ENCODE measurements around the gene LLGL2. TPM values are rescaled to one million over a fixed set of nuclear protein-coding genes. Genes with fewer than 3 reads are reported as not detected.

LLGL2 gene
- total and polyA plus RNA-seq, 5 experiments from 2014 or later, result 13.4 to 30.6 (median 21.8) TPM

DNA sequence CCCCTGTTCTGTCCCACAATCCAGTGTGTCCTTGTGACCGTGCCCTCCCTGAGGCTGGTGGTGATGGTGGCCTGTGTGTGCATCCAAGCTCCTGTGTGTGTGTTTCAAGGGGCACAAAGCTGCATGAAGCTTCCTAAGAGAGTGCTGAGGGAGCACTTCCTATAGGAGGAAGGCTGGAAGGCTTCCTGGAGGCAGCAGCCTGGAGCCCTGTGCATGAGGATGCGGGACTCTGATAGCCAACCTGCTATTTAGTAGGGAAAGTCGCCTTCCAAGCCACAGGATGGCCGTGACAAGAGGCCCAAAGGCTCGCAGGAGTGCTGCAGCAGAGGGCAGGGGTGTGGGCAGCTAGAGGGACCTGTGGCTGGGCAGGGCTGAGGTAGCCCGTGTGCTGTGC lies 70.4 kb downstream of the LLGL2 start:
- Mint-ChIP-seq H3K27me3 (no peaks in the 10 kb centered on the region), H3K4me3 (no peak overlapping the region), H3K9me3 (no peaks in the 10 kb centered on the region), H3K27ac (peak overlapping the region in 1 of 10 donors; percentile 29), H3K36me3 (no peaks in the 10 kb centered on the region), H3K4me1 (peaks cover 2 to 6% (median 4%) of the 10 kb centered on the region in 4 donors)
- POLR2A ChIA-PET, result interaction anchor here (0.6 to 1.0 kb wide), 2 partner anchors 37 to 417 kb away, joined by 3 to 5 read pairs; no protein-coding TSS in a partner anchor
- ATAC-seq, result no peak
- no peak for DNase-seq

DNA sequence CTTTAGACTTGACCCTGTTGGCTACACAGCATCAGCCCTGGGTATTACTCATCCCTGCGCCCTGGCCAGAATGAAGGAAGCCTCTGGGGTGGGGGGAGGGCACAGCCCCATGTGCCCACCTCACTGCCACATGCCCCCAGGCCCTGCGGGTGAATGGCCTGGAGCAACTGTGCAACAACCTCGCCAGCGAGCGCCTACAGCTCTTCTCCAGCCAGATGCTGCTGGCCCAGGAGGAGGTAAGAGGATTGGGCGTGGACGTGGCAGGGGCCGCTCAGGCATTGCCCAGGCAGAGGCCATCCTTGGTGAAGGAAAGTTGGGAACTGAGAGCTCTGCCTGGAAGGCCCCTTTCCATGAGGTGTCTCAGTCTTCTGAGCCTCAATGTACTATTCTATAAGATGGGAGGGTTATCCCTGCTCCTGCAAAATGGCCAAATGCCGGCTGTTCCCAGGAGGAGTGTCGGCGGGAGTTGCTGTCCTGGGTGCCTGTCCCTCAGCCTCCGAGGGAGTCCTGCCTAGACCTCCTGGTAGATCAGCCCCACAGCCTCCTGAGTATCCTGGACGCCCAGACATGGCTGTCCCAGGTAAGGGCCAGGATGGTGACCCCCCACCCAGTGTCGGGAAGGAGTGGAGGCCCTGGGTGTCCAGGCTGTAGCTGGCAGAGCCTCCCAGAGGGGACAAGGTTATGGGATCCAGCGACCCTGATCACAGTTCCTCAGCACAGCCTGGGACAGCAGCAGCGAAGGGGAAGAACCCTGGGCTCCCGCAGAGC lies 71.0 kb downstream of the LLGL2 start:
- Mint-ChIP-seq H3K36me3 (no peaks in the 10 kb centered on the region), H3K9me3 (no peaks in the 10 kb centered on the region), H3K4me3 (no peak overlapping the region), H3K4me1 (peaks cover 0 to 4% (median 2%) of the 10 kb centered on the region in 4 donors), H3K27me3 (no peaks in the 10 kb centered on the region), H3K27ac (peak overlapping the region in 1 of 10 donors; percentile 65)
- ATAC-seq, result no peak
- DNase-seq, result no peak
- POLR2A ChIA-PET, result interaction anchor here (0.6 to 1.0 kb wide), 3 partner anchors 36 to 417 kb away, joined by 3 to 5 read pairs (median 3); no protein-coding TSS in a partner anchor

DNA sequence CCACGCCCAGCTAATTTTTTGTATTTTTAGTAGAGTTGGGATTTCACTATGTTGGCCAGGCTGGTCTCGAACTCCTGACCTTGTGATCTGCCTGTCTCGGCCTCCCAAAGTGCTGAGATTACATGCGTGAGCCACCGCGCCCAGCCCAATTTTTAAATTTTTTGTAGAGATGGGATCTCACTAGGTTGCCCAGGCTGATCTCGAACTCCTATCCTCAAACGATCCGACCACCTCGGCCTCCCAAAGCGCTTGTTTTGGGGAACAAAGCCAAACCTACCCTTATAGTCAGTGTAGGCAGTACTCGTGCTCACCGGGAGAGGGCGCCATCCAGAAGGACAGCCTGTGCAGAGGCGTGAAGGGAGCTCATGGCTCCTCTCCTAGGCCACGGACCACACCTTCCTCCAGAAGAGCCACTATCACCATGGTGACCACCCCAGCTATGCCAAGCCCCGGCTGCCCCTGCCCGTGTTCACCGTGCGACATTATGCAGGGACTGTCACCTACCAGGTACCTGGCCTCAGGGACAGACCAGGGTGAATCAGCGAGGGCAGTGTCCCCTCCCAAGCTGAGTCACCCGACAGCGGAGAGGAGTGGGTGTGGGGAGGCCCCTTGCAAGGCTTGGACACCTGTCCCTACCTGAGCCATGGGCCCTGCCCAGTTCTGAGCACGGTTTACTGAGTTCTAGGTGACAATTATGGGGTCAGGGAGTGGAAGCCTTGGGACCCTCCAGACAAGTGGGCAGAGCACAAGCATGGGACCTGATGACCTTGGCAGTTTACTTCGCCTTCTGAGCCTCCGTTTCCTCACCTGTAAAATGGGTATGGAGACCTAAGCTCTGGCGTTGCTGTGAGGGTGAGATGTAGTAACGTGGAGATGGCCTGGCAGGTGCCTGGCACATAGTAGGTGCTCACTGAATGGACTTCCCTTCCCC lies 75.8 kb downstream of the LLGL2 start:
- DNase-seq (peak; percentile 22 to 77 (median 53)), ATAC-seq (peak; percentile 84 to 86)
- Mint-ChIP-seq H3K9me3 (no peaks in the 10 kb centered on the region), H3K27me3 (no peaks in the 10 kb centered on the region), H3K27ac (peak overlapping the region in 1 of 10 donors; percentile 43), H3K4me3 (no peak overlapping the region), H3K36me3 (no peaks in the 10 kb centered on the region), H3K4me1 (peaks cover 0 to 6% (median 2%) of the 10 kb centered on the region in 4 donors)
- POLR2A ChIA-PET, result interaction anchor here (0.6 to 0.7 kb wide), 4 partner anchors 10 to 173 kb away, joined by 3 read pairs; no protein-coding TSS in a partner anchor

DNA sequence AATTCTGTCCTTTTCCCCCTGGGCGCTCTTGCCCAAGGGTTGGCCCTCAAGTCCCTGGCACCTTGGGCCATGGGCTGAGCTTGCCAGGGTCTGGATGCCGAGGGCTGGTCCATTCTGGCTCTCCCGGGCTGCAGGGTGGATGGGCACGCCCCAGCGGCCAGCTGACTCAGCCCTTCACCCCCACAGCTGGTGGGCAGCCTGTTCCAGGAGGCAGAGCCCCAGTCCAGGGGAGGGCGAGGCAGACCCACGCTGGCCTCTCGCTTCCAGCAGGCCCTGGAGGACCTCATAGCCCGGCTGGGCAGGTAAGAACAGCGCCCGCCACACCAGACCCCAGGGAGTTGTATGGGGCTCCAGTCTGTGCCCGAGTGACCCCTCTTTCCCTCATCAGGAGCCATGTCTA lies 77.1 kb downstream of the LLGL2 start:
- no peak for DNase-seq
- POLR2A ChIA-PET, result interaction anchor here (1.3 kb wide), 1 partner anchor 65 kb away, joined by 4 read pairs; the partner anchor contains the start of genes RECQL5 and SAP30BP
- no peak overlapping the region for H3K27ac Mint-ChIP-seq
- H3K4me1 Mint-ChIP-seq, result peaks cover 0 to 6% (median 2%) of the 10 kb centered on the region in 4 donors
- no peak for ATAC-seq
- no peaks in the 10 kb centered on the region for H3K36me3 Mint-ChIP-seq
- H3K9me3 Mint-ChIP-seq, result no peaks in the 10 kb centered on the region
- no peaks in the 10 kb centered on the region for H3K27me3 Mint-ChIP-seq
- H3K4me3 Mint-ChIP-seq, result no peak overlapping the region

DNA sequence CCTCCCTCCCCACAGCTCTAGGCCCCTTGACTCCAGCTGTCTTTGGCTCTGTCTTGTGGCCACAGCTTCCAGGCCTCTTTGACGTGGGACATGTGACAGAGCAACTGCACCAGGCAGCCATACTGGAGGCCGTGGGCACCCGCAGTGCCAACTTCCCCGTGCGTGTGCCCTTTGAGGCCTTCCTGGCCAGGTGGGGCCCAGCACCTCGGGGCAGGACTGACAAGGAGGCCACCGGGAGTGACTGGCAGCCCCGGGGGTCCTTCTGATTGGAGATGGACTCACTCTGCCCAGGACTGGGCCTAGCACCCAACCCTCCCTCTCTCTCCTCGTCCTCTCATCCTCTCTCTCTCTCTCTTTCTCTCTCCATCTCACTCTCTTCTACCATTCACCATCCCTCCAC lies 77.6 kb downstream of the LLGL2 start:
- Mint-ChIP-seq H3K27me3 (no peaks in the 10 kb centered on the region), H3K9me3 (no peaks in the 10 kb centered on the region), H3K27ac (peak overlapping the region in 2 of 10 donors; percentile 68 to 75), H3K4me3 (no peak overlapping the region), H3K36me3 (no peaks in the 10 kb centered on the region), H3K4me1 (peaks cover 0 to 6% (median 2%) of the 10 kb centered on the region in 4 donors)
- no peak for ATAC-seq
- DNase-seq, result no peak
- POLR2A ChIA-PET, result interaction anchor here (1.3 kb wide), 1 partner anchor 64 kb away, joined by 4 read pairs; the partner anchor contains the start of genes RECQL5 and SAP30BP

DNA sequence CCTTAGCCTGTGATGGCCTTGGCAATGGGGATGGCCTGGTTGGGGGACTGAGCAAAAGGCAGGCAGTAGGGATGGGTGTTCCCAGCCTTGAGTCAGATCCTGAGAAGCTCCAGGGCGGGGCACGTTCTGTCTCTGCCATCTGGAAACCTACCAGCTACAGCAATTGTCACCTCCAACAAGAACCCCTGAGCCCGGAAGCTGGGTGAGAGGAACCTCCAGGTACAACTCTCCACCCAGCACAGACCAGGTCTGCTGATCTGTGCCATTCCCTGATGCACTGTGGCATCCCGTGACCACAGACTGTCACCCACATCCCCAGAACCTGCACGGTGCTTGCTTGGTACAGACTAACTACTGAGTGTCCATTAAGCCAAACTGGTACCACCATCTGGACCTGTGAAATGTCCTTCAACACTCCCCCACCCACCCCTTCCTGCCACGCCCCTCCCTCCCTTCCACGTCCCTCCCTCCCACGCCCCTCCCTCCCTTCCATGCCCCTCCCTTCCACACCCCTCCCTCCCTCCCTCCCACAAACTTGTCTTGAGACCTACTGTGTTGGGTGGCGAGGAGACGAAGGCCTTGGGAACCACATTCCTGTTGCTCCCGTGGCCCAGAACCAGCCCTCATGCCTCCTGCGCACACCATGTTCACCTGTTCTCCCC lies 78.7 kb downstream of the LLGL2 start:
- Mint-ChIP-seq H3K9me3 (no peaks in the 10 kb centered on the region), H3K4me3 (no peak overlapping the region), H3K27me3 (no peaks in the 10 kb centered on the region), H3K27ac (peak overlapping the region in 2 of 10 donors; percentile 31 to 60), H3K4me1 (peaks cover 0 to 5% (median 2%) of the 10 kb centered on the region in 4 donors), H3K36me3 (no peaks in the 10 kb centered on the region)
- no peak for ATAC-seq
- DNase-seq, result no peak
- POLR2A ChIA-PET, result interaction anchor here (0.6 to 1.3 kb wide), 3 partner anchors 63 to 661 kb away, joined by 3 to 6 read pairs (median 4); partner anchors contain the start of genes RECQL5, SAP30BP and UBALD2

DNA sequence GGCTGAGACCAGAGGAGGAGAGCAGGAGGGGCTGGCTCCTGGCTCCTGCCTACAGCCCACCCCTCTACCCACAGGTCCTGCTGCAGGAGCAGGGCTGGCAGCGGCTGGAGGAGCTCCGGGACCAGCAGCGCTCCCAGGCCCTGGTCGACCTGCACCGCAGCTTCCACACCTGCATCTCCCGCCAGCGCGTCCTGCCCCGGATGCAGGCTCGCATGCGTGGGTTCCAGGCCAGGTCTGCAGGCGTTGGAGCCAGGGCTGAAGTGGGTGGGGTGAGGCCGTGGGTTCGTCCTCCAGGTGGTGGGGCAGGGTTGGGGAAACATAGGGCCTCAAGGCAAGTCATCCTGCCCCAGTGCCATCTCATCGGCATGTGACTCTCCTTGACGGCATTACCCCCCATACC lies 80.3 kb downstream of the LLGL2 start:
- ATAC-seq (no peak), DNase-seq (no peak)
- H3K4me1 Mint-ChIP-seq, result peaks cover 0 to 7% (median 2%) of the 10 kb centered on the region in 4 donors
- H3K36me3 Mint-ChIP-seq, result no peaks in the 10 kb centered on the region
- no peak overlapping the region for H3K4me3 Mint-ChIP-seq
- no peak overlapping the region for H3K27ac Mint-ChIP-seq
- POLR2A ChIA-PET, result no interaction called here
- H3K9me3 Mint-ChIP-seq, result no peaks in the 10 kb centered on the region
- no peaks in the 10 kb centered on the region for H3K27me3 Mint-ChIP-seq

DNA sequence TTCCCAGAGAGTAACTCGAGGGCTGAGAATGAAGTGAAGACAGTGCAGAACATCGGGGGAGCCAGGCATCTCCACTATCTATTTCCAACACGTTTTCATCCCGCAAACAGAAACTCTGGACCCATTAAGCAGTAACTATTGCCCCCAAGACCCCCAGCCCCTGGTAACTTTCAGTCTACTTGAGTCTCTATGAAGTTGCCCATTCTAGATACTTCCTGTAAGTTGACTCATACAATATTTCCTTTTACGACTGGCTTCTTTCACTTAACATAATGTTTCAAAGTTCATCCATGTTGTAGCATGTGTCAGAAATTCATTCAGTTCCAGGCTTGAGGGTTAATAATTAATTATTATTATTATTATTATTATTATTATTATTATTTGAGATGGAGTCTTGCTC lies 81.6 kb downstream of the LLGL2 start:
- peaks cover 0 to 5% (median 1%) of the 10 kb centered on the region in 4 donors for H3K4me1 Mint-ChIP-seq
- POLR2A ChIA-PET, result no interaction called here
- ATAC-seq (no peak), DNase-seq (no peak)
- H3K36me3 Mint-ChIP-seq, result no peaks in the 10 kb centered on the region
- peak overlapping the region in 2 of 10 donors; percentile 24 to 46 for H3K27ac Mint-ChIP-seq
- H3K4me3 Mint-ChIP-seq, result no peak overlapping the region
- H3K9me3 Mint-ChIP-seq, result no peaks in the 10 kb centered on the region
- H3K27me3 Mint-ChIP-seq, result no peaks in the 10 kb centered on the region

DNA sequence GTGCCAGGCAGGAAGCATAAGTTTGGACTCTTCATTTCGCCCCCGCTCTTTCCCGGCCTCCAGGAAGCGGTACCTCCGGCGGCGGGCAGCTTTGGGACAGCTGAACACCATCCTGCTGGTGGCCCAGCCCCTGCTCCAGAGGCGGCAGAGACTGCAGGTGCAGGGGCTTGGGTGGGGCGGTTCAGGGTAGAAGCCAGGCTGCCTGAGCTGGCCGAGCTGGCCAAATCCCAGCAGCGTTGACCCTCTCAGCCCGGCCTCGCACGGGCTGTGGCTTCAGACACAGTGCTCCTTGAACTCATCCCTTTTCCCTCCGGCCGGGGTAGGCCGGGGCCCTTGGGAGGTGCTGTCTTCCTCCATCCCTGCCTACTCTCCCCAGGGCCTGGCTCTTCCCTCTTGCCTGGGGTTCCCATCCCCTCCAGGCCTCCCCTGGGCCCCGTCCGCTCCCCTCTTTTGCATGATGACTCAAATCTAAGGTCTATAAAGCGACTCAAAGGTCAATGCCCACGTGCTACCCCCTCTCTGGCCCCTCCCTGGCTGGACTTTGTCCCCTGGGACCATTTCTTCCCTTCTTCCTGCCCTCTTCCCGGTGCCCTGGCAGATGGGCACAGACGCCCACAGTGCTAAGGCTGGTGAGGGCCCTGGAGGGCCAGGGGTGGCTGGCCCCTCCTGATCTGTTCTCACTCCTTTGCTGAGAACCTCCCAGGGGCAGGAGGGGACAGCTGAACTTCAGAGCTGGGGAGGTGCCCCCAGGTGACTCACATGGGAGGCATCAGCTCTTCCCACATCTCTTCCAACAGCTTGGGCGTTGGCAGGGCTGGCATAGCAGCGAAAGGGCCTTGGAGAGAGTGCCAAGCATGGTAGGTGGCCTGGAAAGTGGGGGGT lies 84.8 kb downstream of the LLGL2 start:
- POLR2A ChIA-PET, result interaction anchor here (1.2 kb wide), 1 partner anchor 20 kb away, joined by 3 read pairs; no protein-coding TSS in a partner anchor
- no peak for DNase-seq
- no peak for ATAC-seq
- peaks cover 0 to 2% (median 0%) of the 10 kb centered on the region in 4 donors for H3K4me1 Mint-ChIP-seq
- H3K4me3 Mint-ChIP-seq, result no peak overlapping the region
- no peak overlapping the region for H3K27ac Mint-ChIP-seq
- H3K36me3 Mint-ChIP-seq, result peaks cover 0 to 1% (median 0%) of the 10 kb centered on the region in 3 donors
- H3K27me3 Mint-ChIP-seq, result no peaks in the 10 kb centered on the region
- no peaks in the 10 kb centered on the region for H3K9me3 Mint-ChIP-seq

DNA sequence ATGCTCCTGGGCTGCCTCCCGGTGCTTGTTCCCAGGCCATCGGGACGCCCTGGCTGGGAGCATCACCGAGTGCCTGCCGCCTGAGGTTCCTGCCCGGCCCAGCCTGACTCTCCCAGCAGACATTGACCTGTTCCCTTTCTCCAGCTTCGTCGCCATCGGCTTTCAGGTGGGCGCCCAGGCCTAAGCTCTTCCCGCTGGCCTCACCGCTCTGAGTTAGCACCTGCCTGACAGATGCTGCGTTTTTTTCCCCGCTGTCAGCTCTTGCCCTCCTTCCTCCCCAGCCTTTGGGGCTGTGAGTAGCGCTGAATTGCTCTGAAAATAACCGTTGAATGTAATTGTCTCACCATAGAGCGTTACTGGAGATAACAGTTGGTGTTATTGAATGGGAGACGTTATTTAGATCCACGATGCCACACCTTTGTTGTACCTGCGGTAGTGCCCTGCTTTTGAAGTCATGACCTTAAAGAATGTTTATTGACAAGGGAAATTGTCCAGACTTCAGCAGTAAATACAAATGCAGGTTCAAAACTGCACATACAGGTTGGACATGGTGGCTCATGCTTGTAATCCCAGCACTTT lies 86.4 kb downstream of the LLGL2 start:
- H3K4me3 Mint-ChIP-seq, result no peak overlapping the region
- peaks cover 0 to 8% (median 0%) of the 10 kb centered on the region in 3 donors for H3K36me3 Mint-ChIP-seq
- DNase-seq (no peak), ATAC-seq (no peak)
- POLR2A ChIA-PET, result interaction anchor here (0.7 to 1.1 kb wide), 3 partner anchors 10 to 653 kb away, joined by 3 read pairs; no protein-coding TSS in a partner anchor
- H3K9me3 Mint-ChIP-seq, result no peaks in the 10 kb centered on the region
- H3K27ac Mint-ChIP-seq, result no peak overlapping the region
- no peaks in the 10 kb centered on the region for H3K27me3 Mint-ChIP-seq
- peaks cover 0 to 2% (median 0%) of the 10 kb centered on the region in 4 donors for H3K4me1 Mint-ChIP-seq

Data from naive thymus-derived CD8-positive, alpha-beta T cell (primary cell).